ENCODE measurements around the gene NFATC1. TPM values are rescaled to one million over a fixed set of nuclear protein-coding genes. Genes with fewer than 3 reads are reported as not detected.
A peak's percentile ranks its signal among the peaks of the same experiment; 100 is the strongest.

NFATC1 gene
- total RNA-seq, 3 donors from 2014 or later, result 62.7 to 80.8 (median 75.2) TPM

- Mint-ChIP-seq H3K27me3 (ENCODE audit: low read depth) (no peaks in the 10 kb centered on the region), H3K9me3 (no peaks in the 10 kb centered on the region), H3K36me3 (ENCODE audit: insufficient read depth) (peaks cover 29% of the 10 kb centered on the region), H3K4me1 (ENCODE audit: low read depth) (peaks cover 36% of the 10 kb centered on the region), H3K4me3 (no peak overlapping the region)
- DNase-seq (peak; percentile 13), ATAC-seq (no peak)
These were observed 131.0 kb downstream of the NFATC1 start for GRCh38 chr18:79526468-79527460.

- Mint-ChIP-seq H3K27me3 (ENCODE audit: low read depth) (no peaks in the 10 kb centered on the region), H3K4me3 (no peak overlapping the region), H3K9me3 (no peaks in the 10 kb centered on the region), H3K4me1 (ENCODE audit: low read depth) (peaks cover 27% of the 10 kb centered on the region), H3K36me3 (ENCODE audit: insufficient read depth) (peaks cover 29% of the 10 kb centered on the region)
- DNase-seq, result no peak
- no peak for ATAC-seq
These were observed 132.1 kb downstream of the NFATC1 start for GRCh38 chr18:79527656-79528315.

- H3K4me3 Mint-ChIP-seq, result no peak overlapping the region
- ATAC-seq, result no peak
- no peak for DNase-seq
- peaks cover 29% of the 10 kb centered on the region for H3K36me3 Mint-ChIP-seq (ENCODE audit: insufficient read depth)
- H3K9me3 Mint-ChIP-seq, result no peaks in the 10 kb centered on the region
- H3K4me1 Mint-ChIP-seq (ENCODE audit: low read depth), result peaks cover 22% of the 10 kb centered on the region
- H3K27me3 Mint-ChIP-seq (ENCODE audit: low read depth), result no peaks in the 10 kb centered on the region
These were observed 132.6 kb downstream of the NFATC1 start for GRCh38 chr18:79528316-79528695.

DNA sequence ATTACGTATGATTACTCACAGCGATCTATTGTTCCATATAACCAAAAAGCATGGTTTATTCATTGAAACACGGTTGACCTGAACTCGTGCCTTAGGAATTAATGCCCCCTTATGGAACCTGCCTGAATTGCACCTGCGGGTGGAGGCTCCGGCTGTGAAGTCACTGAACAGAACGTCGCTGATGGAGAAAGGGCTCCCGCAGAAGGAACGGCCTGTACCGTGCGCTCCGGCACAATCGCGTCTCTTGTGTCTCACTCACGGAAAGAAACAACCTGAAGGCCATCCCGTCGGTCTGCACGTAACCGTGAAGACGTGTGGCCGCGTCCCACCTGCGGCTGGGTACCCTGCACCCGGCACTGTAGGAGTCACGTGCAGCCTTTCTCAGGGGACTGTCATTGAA is 133.1 kb downstream of the NFATC1 start:
- peak; percentile 79 for DNase-seq
- no peak for ATAC-seq
- H3K4me1 Mint-ChIP-seq (ENCODE audit: low read depth), result peaks cover 17% of the 10 kb centered on the region
- no peaks in the 10 kb centered on the region for H3K27me3 Mint-ChIP-seq (ENCODE audit: low read depth)
- H3K9me3 Mint-ChIP-seq, result no peaks in the 10 kb centered on the region
- H3K4me3 Mint-ChIP-seq, result no peak overlapping the region
- H3K36me3 Mint-ChIP-seq (ENCODE audit: insufficient read depth), result peaks cover 29% of the 10 kb centered on the region

GRCh38 chr18:79529296-79529695 is 133.6 kb downstream of the NFATC1 start:
- no peaks in the 10 kb centered on the region for H3K27me3 Mint-ChIP-seq (ENCODE audit: low read depth)
- H3K4me1 Mint-ChIP-seq (ENCODE audit: low read depth), result peaks cover 13% of the 10 kb centered on the region
- H3K4me3 Mint-ChIP-seq, result no peak overlapping the region
- ATAC-seq (no peak), DNase-seq (no peak)
- peaks cover 29% of the 10 kb centered on the region for H3K36me3 Mint-ChIP-seq (ENCODE audit: insufficient read depth)
- no peaks in the 10 kb centered on the region for H3K9me3 Mint-ChIP-seq

GRCh38 chr18:79529991-79530390 is 134.3 kb downstream of the NFATC1 start:
- DNase-seq, result peak; percentile 3
- no peaks in the 10 kb centered on the region for H3K27me3 Mint-ChIP-seq (ENCODE audit: low read depth)
- peaks cover 29% of the 10 kb centered on the region for H3K36me3 Mint-ChIP-seq (ENCODE audit: insufficient read depth)
- peaks cover 9% of the 10 kb centered on the region for H3K4me1 Mint-ChIP-seq (ENCODE audit: low read depth)
- no peaks in the 10 kb centered on the region for H3K9me3 Mint-ChIP-seq
- no peak overlapping the region for H3K4me3 Mint-ChIP-seq
- ATAC-seq, result no peak

GRCh38 chr18:79530821-79531220 is 135.1 kb downstream of the NFATC1 start:
- DNase-seq (peak; percentile 3), ATAC-seq (no peak)
- no peaks in the 10 kb centered on the region for H3K27me3 Mint-ChIP-seq (ENCODE audit: low read depth)
- no peaks in the 10 kb centered on the region for H3K9me3 Mint-ChIP-seq
- no peak overlapping the region for H3K4me3 Mint-ChIP-seq
- peaks cover 29% of the 10 kb centered on the region for H3K36me3 Mint-ChIP-seq (ENCODE audit: insufficient read depth)
- peaks cover 4% of the 10 kb centered on the region for H3K4me1 Mint-ChIP-seq (ENCODE audit: low read depth)

- peaks cover 2% of the 10 kb centered on the region for H3K4me1 Mint-ChIP-seq (ENCODE audit: low read depth)
- no peaks in the 10 kb centered on the region for H3K27me3 Mint-ChIP-seq (ENCODE audit: low read depth)
- ATAC-seq (no peak), DNase-seq (no peak)
- H3K36me3 Mint-ChIP-seq (ENCODE audit: insufficient read depth), result peaks cover 29% of the 10 kb centered on the region
- H3K4me3 Mint-ChIP-seq, result no peak overlapping the region
- no peaks in the 10 kb centered on the region for H3K9me3 Mint-ChIP-seq
These were observed 135.7 kb downstream of the NFATC1 start for GRCh38 chr18:79531386-79531785.

- ATAC-seq, result no peak
- Mint-ChIP-seq H3K27me3 (ENCODE audit: low read depth) (no peaks in the 10 kb centered on the region), H3K36me3 (ENCODE audit: insufficient read depth) (peaks cover 29% of the 10 kb centered on the region), H3K4me1 (ENCODE audit: low read depth) (peaks cover 2% of the 10 kb centered on the region), H3K9me3 (no peaks in the 10 kb centered on the region), H3K4me3 (no peak overlapping the region)
- DNase-seq, result no peak
These were observed 136.2 kb downstream of the NFATC1 start for GRCh38 chr18:79531926-79532312.

GRCh38 chr18:79532313-79533007 is 136.7 kb downstream of the NFATC1 start:
- ATAC-seq, result no peak
- no peaks in the 10 kb centered on the region for H3K27me3 Mint-ChIP-seq (ENCODE audit: low read depth)
- no peak for DNase-seq

GRCh38 chr18:79533146-79533545 is 137.4 kb downstream of the NFATC1 start:
- ATAC-seq (no peak), DNase-seq (no peak)
- peaks cover 22% of the 10 kb centered on the region for H3K36me3 Mint-ChIP-seq (ENCODE audit: insufficient read depth)
- H3K4me3 Mint-ChIP-seq, result no peak overlapping the region
- H3K27me3 Mint-ChIP-seq (ENCODE audit: low read depth), result no peaks in the 10 kb centered on the region
- H3K4me1 Mint-ChIP-seq (ENCODE audit: low read depth), result peaks cover 2% of the 10 kb centered on the region
- no peaks in the 10 kb centered on the region for H3K9me3 Mint-ChIP-seq

More at GRCh38 chr18:79532313-79533007, 136.7 kb downstream of the NFATC1 start:
- Mint-ChIP-seq H3K9me3 (no peaks in the 10 kb centered on the region), H3K4me1 (ENCODE audit: low read depth) (peaks cover 2% of the 10 kb centered on the region), H3K4me3 (no peak overlapping the region), H3K36me3 (ENCODE audit: insufficient read depth) (peaks cover 27% of the 10 kb centered on the region)

- Mint-ChIP-seq H3K27me3 (ENCODE audit: low read depth) (no peaks in the 10 kb centered on the region), H3K36me3 (ENCODE audit: insufficient read depth) (peaks cover 17% of the 10 kb centered on the region), H3K4me1 (ENCODE audit: low read depth) (peaks cover 1% of the 10 kb centered on the region), H3K4me3 (no peak overlapping the region), H3K9me3 (no peaks in the 10 kb centered on the region)
- DNase-seq, result no peak
- no peak for ATAC-seq
These were observed 137.9 kb downstream of the NFATC1 start for GRCh38 chr18:79533591-79533990.

- DNase-seq, result no peak
- Mint-ChIP-seq H3K4me1 (ENCODE audit: low read depth) (no peaks in the 10 kb centered on the region), H3K4me3 (no peak overlapping the region), H3K9me3 (no peaks in the 10 kb centered on the region), H3K27me3 (ENCODE audit: low read depth) (no peaks in the 10 kb centered on the region), H3K36me3 (ENCODE audit: insufficient read depth) (peaks cover 12% of the 10 kb centered on the region)
- ATAC-seq, result no peak
These were observed 138.6 kb downstream of the NFATC1 start for GRCh38 chr18:79534356-79534755.

DNA sequence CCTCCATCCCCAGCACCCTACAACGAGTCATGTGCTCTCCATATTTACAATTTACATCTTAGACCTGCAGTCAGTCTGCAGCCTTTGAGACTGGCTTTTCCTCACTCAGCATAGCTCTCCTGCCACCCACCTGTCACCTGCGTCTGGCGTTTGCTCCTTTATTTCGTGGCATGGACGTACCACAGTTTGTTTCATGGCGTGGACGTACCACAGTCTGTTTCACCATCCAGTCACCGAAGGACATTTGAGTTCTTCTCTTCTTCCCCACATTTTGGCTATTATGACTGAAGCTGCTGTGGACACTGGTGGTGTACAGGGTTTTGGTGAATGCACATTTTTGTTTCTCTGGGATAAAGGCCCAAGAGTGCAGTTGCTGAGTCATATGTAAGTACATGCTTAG is 142.0 kb downstream of the NFATC1 start:
- Mint-ChIP-seq H3K9me3 (no peaks in the 10 kb centered on the region), H3K27me3 (ENCODE audit: low read depth) (no peaks in the 10 kb centered on the region), H3K4me1 (ENCODE audit: low read depth) (no peaks in the 10 kb centered on the region), H3K4me3 (no peak overlapping the region), H3K36me3 (ENCODE audit: insufficient read depth) (peaks cover 5% of the 10 kb centered on the region)
- DNase-seq (no peak), ATAC-seq (no peak)

Data from activated T-cell treated with anti-CD3 and anti-CD28 coated beads, Interleukin-2, amount 50 U/mL, for 4 hours (primary cell).